Keratinocyte (primary cell): Measurements from ENCODE around the gene BTBD6. TPM values are rescaled to one million over a fixed set of nuclear protein-coding genes. Genes with fewer than 3 reads are reported as not detected.

Experiments used
- DNase-seq: peaks from one replicate; pipeline ENCODE4 v3.0.0-alpha.2; 2011; ENCODE audit warnings: low read depth, missing footprints, low spot score
- FAIRE-seq: peaks from 2 replicates; lab custom pipeline; 2011; peaks lifted over from hg19 to GRCh38; lab: Jason Lieb, UNC
- H2AFZ ChIP-seq: 2 replicates; pipeline ENCODE4 v1.6.0; 2012; ENCODE audit warnings: low read length, control low read depth, inconsistent platforms; ENCODE audit not compliant: control insufficient read depth
- H3K27ac ChIP-seq: 2 replicates; pipeline ENCODE4 v1.5.1; 2011; ENCODE audit warnings: low read length; ENCODE audit not compliant: control insufficient read depth, insufficient read depth
- H3K27me3 ChIP-seq: 3 replicates; pipeline ENCODE4 v1.6.0; 2011; ENCODE audit warnings: low read length; ENCODE audit not compliant: control insufficient read depth, insufficient read depth; ENCODE audit errors: extremely low read depth
- H3K36me3 ChIP-seq, 2 experiments: 2 replicates in 1 of 2; 3 replicates in 1 of 2; pipeline ENCODE4 v1.5.1; 2011; ENCODE audit warnings: low read length in 2 of 2, mild to moderate bottlenecking in 1 of 2; ENCODE audit not compliant: control insufficient read depth in 2 of 2, insufficient read depth in 2 of 2; ENCODE audit errors: extremely low read depth in 1 of 2
- H3K4me1 ChIP-seq: 3 replicates; pipeline ENCODE4 v1.5.1; 2011; ENCODE audit warnings: low read length; ENCODE audit not compliant: control insufficient read depth, insufficient read depth; ENCODE audit errors: extremely low read depth
- H3K4me2 ChIP-seq: 3 replicates; pipeline ENCODE4 v1.6.0; 2011; ENCODE audit warnings: low read depth, low read length; ENCODE audit not compliant: control insufficient read depth, insufficient read depth; ENCODE audit errors: extremely low read depth
- H3K4me3 ChIP-seq, 3 experiments: fragments of 200-600 bp in 1 of 3; sonication (generic) in 1 of 3; 2 replicates in 2 of 3; 3 replicates in 1 of 3; pipeline ENCODE4 v1.5.1; 2011 to 2016; ENCODE audit warnings: low read length in 3 of 3, mild to moderate bottlenecking in 3 of 3, control low read depth in 2 of 3, inconsistent platforms in 1 of 3, low read depth in 1 of 3, mixed read lengths in 1 of 3, mixed run types in 1 of 3, moderate library complexity in 1 of 3; ENCODE audit not compliant: control insufficient read depth in 2 of 3, insufficient read depth in 2 of 3; ENCODE audit errors: extremely low read depth in 1 of 3
- H3K79me2 ChIP-seq: 2 replicates; pipeline ENCODE4 v1.6.0; 2012; ENCODE audit warnings: low read length; ENCODE audit not compliant: control insufficient read depth, insufficient read depth
- H3K9ac ChIP-seq: 3 replicates; pipeline ENCODE4 v1.6.0; 2011; ENCODE audit warnings: low read length; ENCODE audit not compliant: control insufficient read depth, insufficient read depth; ENCODE audit errors: extremely low read depth
- H3K9me1 ChIP-seq: 3 replicates; pipeline ENCODE4 v1.6.0; 2011; ENCODE audit warnings: low read length; ENCODE audit not compliant: control insufficient read depth, insufficient read depth; ENCODE audit errors: extremely low read depth
- H3K9me3 ChIP-seq: 2 replicates; pipeline ENCODE4 v1.5.1; 2012; ENCODE audit warnings: low read depth, low read length; ENCODE audit not compliant: control insufficient read depth
- H4K20me1 ChIP-seq: 3 replicates; pipeline ENCODE4 v1.6.0; 2011; ENCODE audit warnings: low read length; ENCODE audit not compliant: control insufficient read depth, insufficient read depth; ENCODE audit errors: extremely low read depth
- EZH2 ChIP-seq: IDR thresholded peaks from one replicate; pipeline ENCODE4 v1.6.1; 2012; ENCODE audit warnings: inconsistent platforms, mild to moderate bottlenecking, low read length, moderate library complexity
- dilution Hi-C: fragments of 300-500 bp; cut with MboI; formaldehyde crosslinking; loops from one replicate; pipeline ENCODE4 v1.7.0; 2020; ENCODE audit warnings: low sequenced_read_pairs; ENCODE audit not compliant: extremely low pct_ligation_motif_present
- polyA plus RNA-seq, 5 experiments: library from polyadenylated mRNA; depleted of rRNA in 3 of 5; stranded (reverse) in 3 of 5; stranded (forward) in 1 of 5; unstranded in 1 of 5; fragments of >200 nt; gene quantifications; 1 replicate in 1 of 5; 2 replicates in 3 of 5; 3 replicates in 1 of 5; pipeline versions ENCODE4 v1.2.1 to v1.2.3, GENCODE V29; 2011 to 2012; ENCODE audit warnings: missing spikeins in 2 of 5, low read depth in 1 of 5, low replicate concordance in 1 of 5
- TF ChIP-seq, protein P1 (sequence below), 3 experiments: IDR thresholded peaks in 1 of 3; conservative IDR thresholded peaks in 1 of 3; optimal IDR thresholded peaks in 1 of 3; 2 replicates in 2 of 3; 3 replicates in 1 of 3; pipeline versions ENCODE3 to v1.5.1; 2011; ENCODE audit warnings: low read length in 3 of 3, mild to moderate bottlenecking in 3 of 3, moderate library complexity in 2 of 3, control low read depth in 1 of 3, inconsistent platforms in 1 of 3; ENCODE audit not compliant: insufficient read depth in 2 of 3; ENCODE audit errors: extremely low read depth in 1 of 3

The BTBD6 gene
- polyA plus RNA-seq, 1 donor (not counting 4 experiments of a cell fraction or from before 2014, with no cell fraction given) = 22.2 TPM

DNA sequence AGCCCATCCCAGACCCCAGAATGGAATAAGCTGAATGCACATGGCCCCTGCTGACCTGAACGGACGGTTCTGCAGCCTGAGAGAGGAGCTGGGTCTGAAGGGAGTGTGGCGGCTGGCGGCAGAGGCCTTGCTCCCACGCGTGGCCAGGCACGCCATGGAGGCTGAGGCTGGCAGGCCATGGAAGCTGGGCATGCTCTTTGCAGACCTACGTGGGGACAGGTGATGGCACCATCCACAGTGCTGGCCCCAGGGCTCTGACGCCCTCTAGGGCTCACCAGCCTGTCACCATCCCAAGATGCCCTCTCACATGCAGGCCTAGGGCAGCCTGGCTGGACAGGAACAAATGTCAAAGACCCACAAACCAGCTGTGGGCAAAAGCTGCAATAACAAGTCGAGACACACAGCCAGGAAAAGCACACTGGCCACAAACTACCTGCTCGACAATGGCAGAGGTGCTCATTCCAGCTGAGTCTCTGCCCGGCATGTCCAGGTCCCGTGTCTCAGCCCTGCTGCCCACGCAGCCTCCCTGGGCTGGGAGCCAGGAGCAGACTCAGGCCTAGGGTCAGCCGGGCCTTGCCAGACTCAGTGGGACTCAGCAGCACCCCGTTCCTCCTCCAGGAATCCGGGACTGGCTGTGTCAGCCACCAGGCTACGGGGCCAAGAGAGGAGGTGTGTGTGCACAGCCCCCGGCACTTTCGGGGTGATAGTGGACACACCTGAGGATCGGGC is 19.7 kb downstream of the BTBD6 start:
- no peak overlapping the region for H3K4me2 ChIP-seq
- dilution Hi-C loops = no loop called here
- no peaks in the 10 kb centered on the region for H3K27me3 ChIP-seq
- TF ChIP-seq, protein P1, sequence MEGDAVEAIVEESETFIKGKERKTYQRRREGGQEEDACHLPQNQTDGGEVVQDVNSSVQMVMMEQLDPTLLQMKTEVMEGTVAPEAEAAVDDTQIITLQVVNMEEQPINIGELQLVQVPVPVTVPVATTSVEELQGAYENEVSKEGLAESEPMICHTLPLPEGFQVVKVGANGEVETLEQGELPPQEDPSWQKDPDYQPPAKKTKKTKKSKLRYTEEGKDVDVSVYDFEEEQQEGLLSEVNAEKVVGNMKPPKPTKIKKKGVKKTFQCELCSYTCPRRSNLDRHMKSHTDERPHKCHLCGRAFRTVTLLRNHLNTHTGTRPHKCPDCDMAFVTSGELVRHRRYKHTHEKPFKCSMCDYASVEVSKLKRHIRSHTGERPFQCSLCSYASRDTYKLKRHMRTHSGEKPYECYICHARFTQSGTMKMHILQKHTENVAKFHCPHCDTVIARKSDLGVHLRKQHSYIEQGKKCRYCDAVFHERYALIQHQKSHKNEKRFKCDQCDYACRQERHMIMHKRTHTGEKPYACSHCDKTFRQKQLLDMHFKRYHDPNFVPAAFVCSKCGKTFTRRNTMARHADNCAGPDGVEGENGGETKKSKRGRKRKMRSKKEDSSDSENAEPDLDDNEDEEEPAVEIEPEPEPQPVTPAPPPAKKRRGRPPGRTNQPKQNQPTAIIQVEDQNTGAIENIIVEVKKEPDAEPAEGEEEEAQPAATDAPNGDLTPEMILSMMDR (optimal IDR thresholded peaks at IDR 0.05 in 1 of 3, IDR thresholded peaks at IDR 0.05 in 1 of 3, conservative IDR thresholded peaks at IDR 0.05 in 1 of 3; ENCODE audit: extremely low read depth in 1 of 3, insufficient read depth in 2 of 3, low read length in 3 of 3) = peak in 1 of 3 experiments; percentile 38
- TF ChIP-seq EZH2 = no peak
- peaks cover 4% of the 10 kb centered on the region for H3K79me2 ChIP-seq
- no peak overlapping the region for H2AFZ ChIP-seq
- DNase-seq (no peak), FAIRE-seq (no peak)
- H3K4me3 ChIP-seq = no peak overlapping the region
- peaks cover 0 to 7% of the 10 kb centered on the region in 2 experiments for H3K36me3 ChIP-seq
- peaks cover 2% of the 10 kb centered on the region for H4K20me1 ChIP-seq
- no peaks in the 10 kb centered on the region for H3K9me3 ChIP-seq
- H3K4me1 ChIP-seq = peaks cover 3% of the 10 kb centered on the region
- no peaks in the 10 kb centered on the region for H3K9me1 ChIP-seq
- no peak overlapping the region for H3K9ac ChIP-seq
- no peak overlapping the region for H3K27ac ChIP-seq

GRCh38 chr14:105268736-105269354 is 20.5 kb downstream of the BTBD6 start:
- Histone ChIP-seq H3K27me3 (no peaks in the 10 kb centered on the region), H3K4me2 (no peak overlapping the region), H3K9ac (no peak overlapping the region), H3K9me3 (no peaks in the 10 kb centered on the region), H3K4me1 (peaks cover 6% of the 10 kb centered on the region), H3K36me3 (peaks cover 0 to 5% of the 10 kb centered on the region in 2 experiments), H4K20me1 (peaks cover 2% of the 10 kb centered on the region), H3K27ac (no peak overlapping the region), H3K4me3 (no peak overlapping the region), H2AFZ (no peak overlapping the region), H3K79me2 (peaks cover 4% of the 10 kb centered on the region), H3K9me1 (no peaks in the 10 kb centered on the region)
- DNase-seq (no peak), FAIRE-seq (no peak)
- no peak for TF ChIP-seq EZH2
- TF ChIP-seq, protein P1 (optimal IDR thresholded peaks at IDR 0.05 in 1 of 3, IDR thresholded peaks at IDR 0.05 in 1 of 3, conservative IDR thresholded peaks at IDR 0.05 in 1 of 3; ENCODE audit: extremely low read depth in 1 of 3, insufficient read depth in 2 of 3, low read length in 3 of 3) = no peak
- dilution Hi-C loops = no loop called here
